Pons (tissue), 1 donor: Measurements from ENCODE around the gene GAL.
"Not testable (repeated sequence)": the region's sequence is repeated elsewhere in the genome, so short reads cannot be mapped to it uniquely, and the experiment has no call there.

ENCODE experiments used
- DNase-seq: peaks from one replicate; pipeline ENCODE4 v3.0.0-alpha.2; 2016; ENCODE audit warnings: low spot score

Gene GAL, protein sequence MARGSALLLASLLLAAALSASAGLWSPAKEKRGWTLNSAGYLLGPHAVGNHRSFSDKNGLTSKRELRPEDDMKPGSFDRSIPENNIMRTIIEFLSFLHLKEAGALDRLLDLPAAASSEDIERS

DNA sequence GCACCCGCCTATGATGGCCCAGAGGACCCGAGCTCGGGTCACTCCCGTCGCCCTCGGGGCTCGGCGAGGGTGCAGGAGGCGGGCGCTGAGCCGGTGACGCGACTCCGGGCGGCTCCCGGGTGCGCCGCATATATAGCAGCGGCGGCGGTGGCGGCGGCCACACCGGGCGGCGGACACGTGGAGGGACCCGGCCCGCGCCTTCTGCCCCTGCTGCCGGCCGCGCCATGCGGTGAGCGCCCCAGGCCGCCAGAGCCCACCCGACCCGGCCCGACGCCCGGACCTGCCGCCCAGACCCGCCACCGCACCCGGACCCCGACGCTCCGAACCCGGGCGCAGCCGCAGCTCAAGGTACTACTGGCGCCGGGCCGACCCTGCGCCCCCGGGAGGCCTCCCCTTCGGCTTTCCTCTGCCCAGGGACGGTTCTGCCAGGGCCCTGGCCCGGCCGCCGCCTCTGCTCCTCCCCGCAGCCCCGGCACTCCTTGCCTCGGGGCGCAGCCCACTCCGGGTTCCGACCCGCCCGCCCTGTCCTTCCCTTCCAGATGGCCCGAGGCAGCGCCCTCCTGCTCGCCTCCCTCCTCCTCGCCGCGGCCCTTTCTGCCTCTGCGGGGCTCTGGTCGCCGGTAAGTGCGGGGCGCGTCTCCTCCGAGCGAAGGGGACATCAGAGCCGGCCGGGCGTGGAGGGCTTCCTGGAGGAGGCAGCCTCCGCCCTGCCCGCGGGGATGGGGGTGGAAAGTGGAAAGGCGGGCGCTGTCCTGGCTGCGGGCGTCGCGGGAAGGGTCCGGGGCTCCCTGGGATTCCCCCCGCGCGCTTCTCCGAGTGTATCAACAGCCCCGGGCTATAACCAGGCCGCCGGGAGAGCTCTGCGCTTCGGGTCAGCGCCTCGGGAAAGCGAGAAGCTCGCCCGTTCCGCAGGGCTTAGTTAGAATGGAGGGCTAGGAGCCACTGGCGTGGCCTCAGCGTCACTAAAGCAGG, at the start of gene GAL:
GAL (plus strand) TSS at position 160 of the 972 bp plus-strand sequence; CDS start at position 540, 380 bp downstream.
- no peak for DNase-seq

DNA sequence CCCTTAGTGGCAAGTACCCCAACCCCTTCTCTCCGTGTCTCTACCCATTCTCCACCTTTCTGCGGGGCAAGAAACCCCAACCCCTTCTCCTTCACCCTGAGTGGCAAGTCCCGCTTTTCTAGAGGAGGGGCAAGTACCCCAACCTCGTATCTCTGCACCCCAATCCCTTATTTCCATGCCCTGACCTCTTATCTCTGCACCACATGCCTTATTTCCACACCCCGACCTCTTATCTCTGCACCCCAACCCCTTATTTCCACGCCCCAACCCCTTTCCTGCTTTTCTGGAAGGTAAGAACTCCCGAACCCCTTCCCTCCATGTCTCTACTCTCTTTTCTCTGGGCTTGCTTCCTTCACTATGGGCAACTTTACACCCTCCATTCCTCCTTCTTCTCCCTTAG, 49.7 kb upstream of the GAL start:
- DNase-seq, result not testable (repeated sequence)

- DNase-seq, result not testable (repeated sequence)
Measured at GRCh38 chr11:68635172-68635571, 49.2 kb upstream of the GAL start.

DNA sequence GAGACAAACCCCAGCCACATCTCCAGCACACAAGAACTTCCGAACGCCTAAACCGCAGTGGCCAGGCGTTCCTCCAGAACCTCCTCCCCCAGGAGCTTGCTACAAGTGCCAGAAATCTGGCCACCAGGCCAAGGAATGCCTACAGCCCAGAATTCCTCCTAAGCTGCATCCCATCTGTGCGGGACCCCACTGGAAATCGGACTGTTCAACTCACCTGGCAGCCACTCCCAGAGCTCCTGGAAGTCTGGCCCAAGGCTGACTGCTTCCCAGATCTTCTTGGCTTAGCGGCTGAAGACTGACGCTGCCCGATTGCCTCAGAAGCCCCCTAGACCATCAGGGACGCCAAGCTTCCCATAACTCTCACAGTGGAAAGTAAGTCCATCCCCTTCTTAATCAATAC, 48.5 kb upstream of the GAL start:
- not testable (repeated sequence) for DNase-seq

- DNase-seq, result not testable (repeated sequence)
Measured at GRCh38 chr11:68639322-68639721, 45.0 kb upstream of the GAL start.

- no peak for DNase-seq
Measured at GRCh38 chr11:68641880-68642279, 42.5 kb upstream of the GAL start.

GRCh38 chr11:68643585-68643984, 40.8 kb upstream of the GAL start:
- DNase-seq, result no peak

- no peak for DNase-seq
Measured at GRCh38 chr11:68646832-68647231, 37.5 kb upstream of the GAL start.

GRCh38 chr11:68649851-68650555, 34.3 kb upstream of the GAL start:
- DNase-seq, result no peak

- no peak for DNase-seq
Measured at GRCh38 chr11:68650801-68651200, 33.5 kb upstream of the GAL start.

DNA sequence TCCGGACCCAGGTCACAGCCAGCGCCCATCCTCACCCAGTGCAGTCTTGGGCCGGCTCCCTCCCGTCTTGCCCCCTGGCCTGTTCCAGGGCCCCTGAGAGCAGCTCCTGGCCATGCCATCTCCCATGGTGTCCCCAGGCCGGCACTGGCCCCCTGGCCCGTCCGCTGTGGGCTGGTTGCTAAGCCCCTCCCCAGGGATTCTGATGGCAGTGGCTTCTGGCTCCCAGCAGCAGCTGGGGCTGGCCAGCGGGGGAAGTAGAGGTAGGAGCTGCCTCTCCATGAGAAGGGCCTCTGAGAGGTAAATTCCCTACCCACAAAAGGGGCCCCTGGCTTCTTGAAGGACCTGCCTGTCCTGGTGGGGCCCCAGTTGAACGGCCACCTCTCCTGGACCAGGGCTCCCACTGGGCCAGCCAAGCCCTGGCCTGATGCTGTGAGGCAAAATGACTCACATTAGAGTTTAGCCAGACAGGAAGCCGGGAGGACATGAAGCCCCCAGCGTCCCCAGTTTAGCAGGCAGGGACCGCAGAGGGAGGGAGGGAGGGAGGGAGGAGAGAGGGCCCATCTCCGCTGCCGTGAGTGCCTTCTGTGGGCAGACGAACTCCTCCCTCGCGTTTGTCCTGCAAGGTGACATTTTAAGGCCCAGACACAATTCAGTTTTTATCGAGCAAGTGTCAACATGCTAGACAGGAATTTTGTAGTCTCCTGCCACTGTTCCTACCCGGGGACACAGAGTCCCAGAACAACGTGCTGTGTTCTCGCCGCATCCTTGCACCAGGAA, 32.9 kb upstream of the GAL start:
- DNase-seq, result no peak

GRCh38 chr11:68651985-68652682, 32.2 kb upstream of the GAL start:
- no peak for DNase-seq

- DNase-seq, result no peak
Measured at GRCh38 chr11:68652683-68653156, 31.6 kb upstream of the GAL start.

- DNase-seq, result no peak
Measured at GRCh38 chr11:68653486-68654430, 30.6 kb upstream of the GAL start.

- DNase-seq, result no peak
Measured at GRCh38 chr11:68654978-68655377, 29.4 kb upstream of the GAL start.

- DNase-seq, result no peak
Measured at GRCh38 chr11:68655406-68655805, 28.9 kb upstream of the GAL start.

- DNase-seq, result no peak
Measured at GRCh38 chr11:68655806-68656205, 28.5 kb upstream of the GAL start.

GRCh38 chr11:68657021-68657780, 27.1 kb upstream of the GAL start:
- DNase-seq, result no peak

DNA sequence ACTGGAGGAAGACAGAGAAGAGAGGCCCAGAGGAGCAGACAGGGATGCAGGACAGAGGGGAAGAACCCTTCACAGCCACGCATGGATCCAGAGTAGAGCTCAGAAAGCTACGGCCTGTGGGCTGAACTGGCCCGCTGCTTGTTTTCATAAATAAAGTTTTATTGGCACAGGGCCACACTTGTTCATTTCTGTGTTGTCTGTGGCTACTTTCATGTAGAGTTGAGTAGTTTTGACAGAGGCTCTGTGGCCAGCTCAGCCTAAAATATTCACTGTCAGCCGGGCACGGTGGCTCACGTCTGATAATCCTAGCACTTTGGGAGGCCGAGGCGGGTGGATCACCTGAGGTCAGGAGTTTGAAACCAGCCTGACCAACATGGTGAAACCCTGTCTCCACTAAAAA, 26.2 kb upstream of the GAL start:
- no peak for DNase-seq
